ENCODE results near the gene SPSB2.

SPSB2 gene

DNA sequence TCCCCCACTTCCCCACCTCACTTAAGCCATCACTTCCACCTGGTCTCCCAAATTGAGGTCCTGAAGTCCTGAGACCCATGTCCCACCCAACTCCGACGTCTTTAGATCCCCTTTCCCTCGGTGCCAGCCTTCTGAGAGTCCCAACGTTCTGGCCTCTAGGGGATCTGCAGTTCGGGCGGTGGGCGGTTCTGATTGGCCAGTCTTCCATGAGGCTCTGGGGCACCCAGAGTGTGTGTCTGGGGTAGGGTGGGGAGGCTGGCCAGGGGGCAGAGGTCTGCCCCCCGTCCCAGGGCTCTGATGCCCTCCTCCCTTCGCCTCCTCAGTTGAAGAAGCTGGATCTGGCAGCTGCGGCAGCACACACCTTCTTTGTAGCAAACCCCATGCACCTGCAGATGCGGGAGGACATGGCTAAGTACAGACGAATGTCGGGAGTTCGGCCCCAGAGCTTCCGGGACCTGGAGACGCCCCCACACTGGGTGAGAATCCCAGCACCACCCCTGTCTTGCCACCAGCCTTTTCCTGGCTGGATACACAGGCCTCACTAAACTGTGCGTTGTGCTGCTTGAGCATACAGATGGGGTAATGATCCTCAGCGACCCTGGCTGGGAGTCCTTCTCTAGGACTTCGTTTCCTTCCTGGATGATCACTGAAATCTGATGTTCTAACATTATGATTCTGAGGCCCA lies 43.4 kb downstream of the SPSB2 start:
- peak overlapping the region; percentile 72 for H3K27ac ChIP-seq (ENCODE audit: low read depth, low read length, severe bottlenecking)
- H3K4me3 ChIP-seq (ENCODE audit: extremely low read depth, insufficient read depth, low read length, poor library complexity, severe bottlenecking), result peak overlapping the region; percentile 99
- H3K4me1 ChIP-seq (ENCODE audit: control insufficient read depth, insufficient read depth, low read length, poor library complexity, severe bottlenecking), result peaks cover 16% of the 10 kb centered on the region
- 38 to 46% methylated on average over 10 to 16 of the region's 19 CpGs for WGBS, 2 experiments (ENCODE audit: insufficient coverage in 2 of 2)
- H3K9me3 ChIP-seq (ENCODE audit: control insufficient read depth, low read length), result no peaks in the 10 kb centered on the region
- H3K36me3 ChIP-seq (ENCODE audit: control insufficient read depth, insufficient read depth, low read length), result peaks cover 55% of the 10 kb centered on the region

DNA sequence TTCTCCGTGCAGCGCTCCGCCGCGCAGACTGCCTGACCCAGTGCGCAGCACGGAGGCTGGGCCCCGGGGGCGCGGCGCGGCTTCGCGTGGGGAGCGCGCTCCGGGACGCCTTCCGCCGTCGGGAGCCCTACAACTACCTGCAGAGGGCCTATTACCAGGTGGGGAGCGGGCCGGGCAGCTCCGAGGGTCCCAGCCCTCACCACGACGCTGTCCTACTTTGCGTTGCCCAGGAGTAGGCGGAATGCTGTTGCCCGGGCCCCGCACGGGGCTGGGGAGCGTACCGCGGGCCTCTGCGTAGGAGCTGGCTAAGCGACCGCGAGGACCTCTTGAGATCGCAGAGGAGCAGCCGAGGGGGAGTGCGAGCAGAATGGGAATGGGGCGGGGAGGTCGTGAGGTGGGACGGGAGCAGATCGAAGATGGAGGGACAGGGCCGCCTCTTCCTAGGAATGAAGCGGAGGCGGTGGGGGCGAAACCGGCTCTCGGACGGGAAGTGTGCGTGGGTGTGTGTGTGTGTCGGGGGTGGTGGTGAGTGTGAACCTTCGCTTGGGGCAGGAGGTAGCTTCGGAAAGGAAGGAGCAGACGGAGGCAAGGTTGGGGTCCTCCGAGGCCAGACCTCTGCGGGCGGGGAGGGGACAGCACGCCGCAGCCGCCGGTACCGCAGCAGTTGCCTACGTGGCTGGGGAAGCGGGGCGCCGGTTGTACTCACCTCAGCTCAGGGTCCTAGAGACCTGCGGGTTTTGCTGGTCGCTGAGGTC lies 44.1 kb downstream of the SPSB2 start:
- Histone ChIP-seq H3K9me3 (ENCODE audit: control insufficient read depth, low read length) (no peaks in the 10 kb centered on the region), H3K4me1 (ENCODE audit: control insufficient read depth, insufficient read depth, low read length, poor library complexity, severe bottlenecking) (peaks cover 16% of the 10 kb centered on the region), H3K4me3 (ENCODE audit: extremely low read depth, insufficient read depth, low read length, poor library complexity, severe bottlenecking) (peak overlapping the region; percentile 99), H3K36me3 (ENCODE audit: control insufficient read depth, insufficient read depth, low read length) (peaks cover 51% of the 10 kb centered on the region), H3K27ac (ENCODE audit: low read depth, low read length, severe bottlenecking) (peak overlapping the region; percentile 72)
- 0 to 1% methylated on average over 60 to 66 of the region's 71 CpGs for WGBS, 2 experiments (ENCODE audit: insufficient coverage in 2 of 2)

DNA sequence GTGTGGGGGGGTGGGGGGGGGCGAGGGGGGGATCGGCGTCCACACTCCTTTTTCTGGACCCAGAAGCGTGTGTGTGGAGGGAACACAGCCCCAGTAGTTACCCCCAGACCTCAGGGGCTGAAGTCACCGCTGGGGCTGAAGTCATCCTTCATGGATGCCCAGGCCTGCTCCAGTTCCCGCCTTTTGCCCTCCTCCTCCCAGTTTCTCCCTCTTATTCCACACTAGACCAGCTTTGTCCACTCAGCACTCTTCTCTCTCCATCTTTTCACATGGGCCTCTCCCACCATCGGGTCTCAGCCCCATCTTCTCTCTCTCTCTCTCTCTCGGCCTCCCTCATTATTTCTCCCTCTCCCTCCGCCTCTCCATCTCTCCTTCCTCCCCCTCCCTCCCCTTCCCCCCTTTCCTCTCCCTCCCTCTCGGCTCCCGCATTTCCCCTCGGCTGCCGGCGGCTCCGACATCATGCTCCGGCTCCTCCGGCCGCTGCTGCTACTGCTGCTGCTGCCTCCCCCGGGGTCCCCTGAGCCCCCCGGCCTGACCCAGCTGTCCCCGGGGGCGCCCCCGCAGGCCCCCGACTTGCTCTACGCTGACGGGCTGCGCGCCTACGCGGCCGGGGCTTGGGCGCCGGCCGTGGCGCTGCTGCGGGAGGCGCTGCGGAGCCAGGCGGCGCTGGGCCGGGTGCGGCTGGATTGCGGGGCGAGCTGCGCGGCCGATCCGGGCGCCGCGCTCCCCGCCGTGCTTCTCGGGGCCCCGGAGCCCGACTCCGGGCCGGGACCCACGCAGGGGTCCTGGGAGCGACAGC lies 44.9 kb downstream of the SPSB2 start, which contains the start of gene P3H3:
Gene P3H3, plus strand, starts transcription at position 426 of the 799 bp plus-strand sequence. Its CDS starts 34 bp downstream, at position 460.
- Histone ChIP-seq H3K4me1 (ENCODE audit: control insufficient read depth, insufficient read depth, low read length, poor library complexity, severe bottlenecking) (peaks cover 17% of the 10 kb centered on the region), H3K4me3 (ENCODE audit: extremely low read depth, insufficient read depth, low read length, poor library complexity, severe bottlenecking) (peak within 1 kb of the TSS; percentile 99), H3K9me3 (ENCODE audit: control insufficient read depth, low read length) (no peaks in the 10 kb centered on the region), H3K27ac (ENCODE audit: low read depth, low read length, severe bottlenecking) (peak within 1 kb of the TSS; percentile 72), H3K36me3 (ENCODE audit: control insufficient read depth, insufficient read depth, low read length) (peaks cover 43% of the 10 kb centered on the region)
- 1 to 2% methylated on average over 23 to 50 of the region's 60 CpGs for WGBS, 2 experiments (ENCODE audit: insufficient coverage in 2 of 2)

DNA sequence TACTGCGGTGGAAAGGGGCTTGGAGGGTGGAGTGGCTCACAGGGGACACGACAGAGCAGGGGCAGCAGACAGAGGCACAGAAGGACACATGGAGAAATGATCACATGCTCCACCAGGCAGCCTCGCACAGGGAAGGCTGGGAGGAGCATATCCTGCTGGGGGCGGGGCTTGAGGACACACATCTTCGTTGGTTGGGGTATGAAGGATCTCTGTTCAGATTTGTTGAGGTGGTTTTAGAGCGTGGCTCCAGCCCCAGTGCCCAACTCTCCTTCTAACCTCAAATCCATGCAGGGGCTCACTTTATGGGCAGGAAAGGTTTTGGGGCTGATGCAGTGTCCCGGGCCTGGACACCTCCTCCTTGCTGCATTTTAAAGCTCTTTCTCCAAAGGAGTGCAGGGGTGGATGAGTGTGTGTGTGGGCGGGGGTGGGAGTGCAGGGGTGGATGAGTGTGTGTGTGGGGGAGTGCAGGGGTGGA lies 45.6 kb downstream of the SPSB2 start:
- Histone ChIP-seq H3K9me3 (ENCODE audit: control insufficient read depth, low read length) (no peaks in the 10 kb centered on the region), H3K36me3 (ENCODE audit: control insufficient read depth, insufficient read depth, low read length) (peaks cover 38% of the 10 kb centered on the region), H3K4me1 (ENCODE audit: control insufficient read depth, insufficient read depth, low read length, poor library complexity, severe bottlenecking) (peaks cover 22% of the 10 kb centered on the region), H3K27ac (ENCODE audit: low read depth, low read length, severe bottlenecking) (peak overlapping the region; percentile 50), H3K4me3 (ENCODE audit: extremely low read depth, insufficient read depth, low read length, poor library complexity, severe bottlenecking) (no peak overlapping the region)
- 5 to 9% methylated on average over 5 of the region's 8 CpGs for WGBS, 2 experiments (ENCODE audit: insufficient coverage in 2 of 2)

DNA sequence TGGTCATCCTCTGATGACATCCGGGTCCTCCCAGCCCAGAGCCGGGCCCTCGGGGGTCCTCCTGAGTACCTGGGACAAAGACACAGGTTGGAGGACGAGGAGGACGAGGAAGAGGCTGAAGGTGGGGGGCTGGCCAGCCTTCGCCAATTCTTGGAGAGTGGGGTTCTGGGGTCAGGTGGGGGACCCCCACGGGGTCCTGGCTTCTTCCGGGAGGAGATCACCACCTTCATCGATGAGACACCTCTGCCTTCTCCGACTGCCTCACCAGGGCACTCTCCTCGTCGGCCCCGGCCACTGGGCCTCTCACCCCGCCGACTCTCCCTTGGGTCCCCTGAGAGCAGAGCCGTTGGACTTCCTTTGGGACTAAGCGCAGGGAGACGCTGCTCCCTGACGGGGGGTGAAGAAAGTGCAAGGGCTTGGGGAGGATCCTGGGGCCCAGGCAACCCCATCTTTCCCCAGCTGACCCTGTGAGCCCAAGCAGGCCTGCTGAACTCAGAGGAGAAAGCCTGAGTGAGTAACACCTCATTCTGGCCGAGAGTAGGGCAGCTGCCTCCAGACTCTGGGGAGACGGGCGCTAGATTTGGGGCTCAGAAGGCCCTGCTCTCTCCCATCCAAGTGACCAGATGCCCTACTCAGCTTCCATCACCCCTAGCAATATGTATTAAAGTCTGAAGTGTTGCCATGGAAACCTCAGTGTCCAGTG lies 46.2 kb downstream of the SPSB2 start:
- H3K27ac ChIP-seq (ENCODE audit: low read depth, low read length, severe bottlenecking), result peak overlapping the region; percentile 50
- H3K36me3 ChIP-seq (ENCODE audit: control insufficient read depth, insufficient read depth, low read length), result peaks cover 33% of the 10 kb centered on the region
- peaks cover 27% of the 10 kb centered on the region for H3K4me1 ChIP-seq (ENCODE audit: control insufficient read depth, insufficient read depth, low read length, poor library complexity, severe bottlenecking)
- no peaks in the 10 kb centered on the region for H3K9me3 ChIP-seq (ENCODE audit: control insufficient read depth, low read length)
- H3K4me3 ChIP-seq (ENCODE audit: extremely low read depth, insufficient read depth, low read length, poor library complexity, severe bottlenecking), result no peak overlapping the region
- WGBS, 2 experiments (ENCODE audit: insufficient coverage in 2 of 2), result 83 to 84% methylated on average over 13 to 19 of the region's 22 CpGs

DNA sequence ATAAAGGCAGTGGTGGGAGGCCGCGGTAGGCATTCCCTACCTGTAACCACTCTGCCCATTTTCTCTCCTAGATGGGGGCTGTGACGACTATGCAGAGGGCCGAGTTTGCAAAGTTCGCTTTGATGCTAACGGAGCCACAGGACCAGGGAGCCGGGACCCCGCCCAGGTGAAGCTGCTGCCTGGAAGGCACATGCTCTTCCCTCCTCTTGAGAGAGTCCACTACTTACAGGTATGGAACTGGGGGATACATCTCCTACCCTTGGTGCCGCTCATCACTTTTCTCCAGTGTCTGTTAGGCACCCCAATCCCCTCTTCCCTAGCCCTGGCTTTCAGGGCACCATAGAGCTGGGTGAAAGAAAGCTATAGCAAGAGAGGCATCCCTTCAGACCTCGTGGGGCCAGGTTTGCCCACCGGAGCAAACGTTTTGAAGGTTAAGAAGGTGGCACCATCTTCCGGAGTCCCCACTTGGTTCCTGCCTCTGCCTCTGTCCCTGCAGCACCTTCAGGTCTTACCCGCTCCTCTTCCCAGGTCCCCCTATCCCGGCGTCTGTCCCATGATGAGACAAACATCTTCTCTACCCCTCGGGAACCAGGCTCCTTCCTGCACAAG lies 46.9 kb downstream of the SPSB2 start:
- Histone ChIP-seq H3K27ac (ENCODE audit: low read depth, low read length, severe bottlenecking) (no peak overlapping the region), H3K4me1 (ENCODE audit: control insufficient read depth, insufficient read depth, low read length, poor library complexity, severe bottlenecking) (peaks cover 27% of the 10 kb centered on the region), H3K9me3 (ENCODE audit: control insufficient read depth, low read length) (no peaks in the 10 kb centered on the region), H3K36me3 (ENCODE audit: control insufficient read depth, insufficient read depth, low read length) (peaks cover 27% of the 10 kb centered on the region), H3K4me3 (ENCODE audit: extremely low read depth, insufficient read depth, low read length, poor library complexity, severe bottlenecking) (no peak overlapping the region)
- 85 to 91% methylated on average over 15 of the region's 17 CpGs for WGBS, 2 experiments (ENCODE audit: insufficient coverage in 2 of 2)

DNA sequence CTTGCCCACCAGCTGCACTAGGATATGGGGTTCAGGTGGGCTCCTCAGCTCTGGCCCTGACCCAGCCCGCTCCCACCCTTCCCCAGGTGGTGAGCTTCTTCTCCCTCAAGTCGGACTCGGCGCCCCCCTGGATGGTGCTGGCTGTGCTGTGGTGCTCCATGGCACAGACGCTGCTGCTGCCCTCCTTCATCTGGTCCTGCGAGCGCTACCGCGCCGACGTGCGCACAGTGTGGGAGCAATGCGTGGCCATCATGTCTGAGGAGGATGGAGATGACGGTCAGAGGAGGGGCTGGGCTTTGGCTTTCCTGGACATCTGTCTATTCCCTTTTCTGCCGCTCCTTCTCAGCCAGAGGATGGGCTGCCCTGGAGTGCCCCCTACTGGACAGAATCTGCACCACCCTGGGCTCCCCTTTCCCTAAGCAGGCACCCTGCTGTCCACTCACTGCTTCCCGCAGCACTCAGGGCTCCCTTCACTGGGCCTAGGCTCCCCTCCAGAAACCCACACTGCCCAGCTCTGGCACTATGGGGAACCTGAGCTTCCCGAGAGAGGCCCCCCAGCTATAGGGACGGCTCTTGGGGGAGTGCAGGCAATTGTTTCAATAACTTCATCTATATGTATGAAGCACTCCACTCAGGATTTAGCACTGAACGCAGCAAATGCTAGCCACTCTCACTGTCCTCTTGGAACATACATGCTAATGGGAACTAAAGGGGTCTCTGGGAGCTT lies 47.5 kb downstream of the SPSB2 start:
- Histone ChIP-seq H3K36me3 (ENCODE audit: control insufficient read depth, insufficient read depth, low read length) (peaks cover 20% of the 10 kb centered on the region), H3K4me1 (ENCODE audit: control insufficient read depth, insufficient read depth, low read length, poor library complexity, severe bottlenecking) (peaks cover 34% of the 10 kb centered on the region), H3K27ac (ENCODE audit: low read depth, low read length, severe bottlenecking) (no peak overlapping the region), H3K9me3 (ENCODE audit: control insufficient read depth, low read length) (no peaks in the 10 kb centered on the region), H3K4me3 (ENCODE audit: extremely low read depth, insufficient read depth, low read length, poor library complexity, severe bottlenecking) (no peak overlapping the region)
- 18 to 41% methylated on average over 7 to 16 of the region's 19 CpGs for WGBS, 2 experiments (ENCODE audit: insufficient coverage in 2 of 2)

DNA sequence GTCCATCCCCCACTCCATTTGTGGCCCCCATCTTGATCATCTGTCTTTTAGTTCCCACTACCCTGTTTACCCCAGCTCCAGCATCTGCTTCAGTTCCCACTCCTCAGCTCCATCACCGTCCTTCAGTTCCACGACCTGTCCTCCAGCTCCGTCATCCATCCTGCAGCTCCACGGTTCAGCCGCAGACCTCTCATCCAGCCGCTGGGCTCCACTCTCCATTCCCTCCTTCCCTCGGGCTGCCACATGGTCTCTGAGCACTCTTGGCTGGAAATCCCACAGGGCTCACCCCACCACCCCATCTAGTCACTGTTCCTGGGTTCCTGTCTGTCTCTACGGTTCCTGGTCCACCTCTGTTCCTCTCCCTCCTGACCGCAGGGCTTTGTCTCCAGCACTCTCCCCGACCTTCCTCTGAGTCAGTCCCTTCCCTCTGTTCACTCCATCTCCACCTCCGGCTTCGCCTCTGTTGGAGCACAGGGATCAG lies 48.2 kb downstream of the SPSB2 start:
- peaks cover 36% of the 10 kb centered on the region for H3K4me1 ChIP-seq (ENCODE audit: control insufficient read depth, insufficient read depth, low read length, poor library complexity, severe bottlenecking)
- no peak overlapping the region for H3K27ac ChIP-seq (ENCODE audit: low read depth, low read length, severe bottlenecking)
- 58 to 64% methylated on average over 11 to 12 of the region's 12 CpGs for WGBS, 2 experiments (ENCODE audit: insufficient coverage in 2 of 2)
- H3K9me3 ChIP-seq (ENCODE audit: control insufficient read depth, low read length), result no peaks in the 10 kb centered on the region
- H3K4me3 ChIP-seq (ENCODE audit: extremely low read depth, insufficient read depth, low read length, poor library complexity, severe bottlenecking), result no peak overlapping the region
- H3K36me3 ChIP-seq (ENCODE audit: control insufficient read depth, insufficient read depth, low read length), result peaks cover 14% of the 10 kb centered on the region

DNA sequence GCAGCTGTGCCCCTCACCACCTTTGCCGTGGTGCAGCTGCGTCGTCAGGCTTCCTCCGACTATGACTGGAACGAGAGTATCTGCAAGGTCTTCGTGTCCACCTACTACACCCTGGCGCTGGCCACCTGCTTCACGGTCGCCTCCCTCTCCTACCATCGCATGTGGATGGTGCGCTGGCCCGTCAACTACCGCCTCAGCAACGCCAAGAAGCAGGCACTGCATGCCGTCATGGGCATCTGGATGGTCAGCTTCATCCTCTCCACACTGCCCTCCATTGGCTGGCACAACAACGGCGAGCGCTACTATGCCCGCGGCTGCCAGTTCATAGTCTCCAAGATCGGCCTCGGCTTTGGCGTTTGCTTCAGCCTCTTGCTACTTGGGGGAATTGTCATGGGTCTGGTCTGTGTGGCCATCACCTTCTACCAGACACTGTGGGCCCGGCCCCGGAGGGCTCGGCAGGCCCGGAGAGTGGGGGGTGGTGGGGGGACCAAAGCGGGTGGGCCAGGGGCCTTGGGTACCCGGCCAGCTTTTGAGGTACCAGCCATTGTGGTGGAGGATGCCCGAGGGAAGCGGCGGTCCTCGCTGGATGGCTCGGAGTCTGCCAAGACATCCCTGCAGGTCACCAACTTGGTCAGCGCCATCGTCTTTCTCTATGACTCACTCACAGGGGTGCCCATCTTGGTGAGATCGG lies 48.9 kb downstream of the SPSB2 start:
- H3K36me3 ChIP-seq (ENCODE audit: control insufficient read depth, insufficient read depth, low read length), result peaks cover 14% of the 10 kb centered on the region
- 97% methylated on average over 27 to 29 of the region's 37 CpGs for WGBS, 2 experiments (ENCODE audit: insufficient coverage in 2 of 2)

More for the DNA sequence above, 48.9 kb downstream of the SPSB2 start:
- Histone ChIP-seq H3K27ac (ENCODE audit: low read depth, low read length, severe bottlenecking) (no peak overlapping the region), H3K9me3 (ENCODE audit: control insufficient read depth, low read length) (no peaks in the 10 kb centered on the region), H3K4me1 (ENCODE audit: control insufficient read depth, insufficient read depth, low read length, poor library complexity, severe bottlenecking) (peaks cover 38% of the 10 kb centered on the region), H3K4me3 (ENCODE audit: extremely low read depth, insufficient read depth, low read length, poor library complexity, severe bottlenecking) (no peak overlapping the region)
